ENCODE measurements around the gene PATJ.

GRCh38 chr1:61836649-61837048 lies 94.4 kb downstream of the PATJ start:
- no peak for TF ChIP-seq EZH2phosphoT487 (IDR thresholded peaks at IDR 0.05; ENCODE audit: borderline replicate concordance)
- TF ChIP-seq, protein P1, sequence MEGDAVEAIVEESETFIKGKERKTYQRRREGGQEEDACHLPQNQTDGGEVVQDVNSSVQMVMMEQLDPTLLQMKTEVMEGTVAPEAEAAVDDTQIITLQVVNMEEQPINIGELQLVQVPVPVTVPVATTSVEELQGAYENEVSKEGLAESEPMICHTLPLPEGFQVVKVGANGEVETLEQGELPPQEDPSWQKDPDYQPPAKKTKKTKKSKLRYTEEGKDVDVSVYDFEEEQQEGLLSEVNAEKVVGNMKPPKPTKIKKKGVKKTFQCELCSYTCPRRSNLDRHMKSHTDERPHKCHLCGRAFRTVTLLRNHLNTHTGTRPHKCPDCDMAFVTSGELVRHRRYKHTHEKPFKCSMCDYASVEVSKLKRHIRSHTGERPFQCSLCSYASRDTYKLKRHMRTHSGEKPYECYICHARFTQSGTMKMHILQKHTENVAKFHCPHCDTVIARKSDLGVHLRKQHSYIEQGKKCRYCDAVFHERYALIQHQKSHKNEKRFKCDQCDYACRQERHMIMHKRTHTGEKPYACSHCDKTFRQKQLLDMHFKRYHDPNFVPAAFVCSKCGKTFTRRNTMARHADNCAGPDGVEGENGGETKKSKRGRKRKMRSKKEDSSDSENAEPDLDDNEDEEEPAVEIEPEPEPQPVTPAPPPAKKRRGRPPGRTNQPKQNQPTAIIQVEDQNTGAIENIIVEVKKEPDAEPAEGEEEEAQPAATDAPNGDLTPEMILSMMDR (conservative IDR thresholded peaks at IDR 0.05; ENCODE audit: low read length): no peak

Measured in Loucy (cell line).